Measurements from ENCODE around the gene MYO1C.

Gene MYO1C

GRCh38 chr17:1511756-1512321 is 19.4 kb upstream of the MYO1C start:
- no peak for ATAC-seq
- TF ChIP-seq SNAI2 (CRISPR knock-in tag; IDR thresholded peaks at IDR 0.05) (no peak), ZFP30 (CRISPR knock-in tag; IDR thresholded peaks at IDR 0.05) (no peak), ESRRG (CRISPR knock-in tag; IDR thresholded peaks at IDR 0.05) (no peak), ISL1 (CRISPR knock-in tag; IDR thresholded peaks at IDR 0.05) (no peak), GLIS3 (CRISPR knock-in tag; IDR thresholded peaks at IDR 0.05) (no peak), RARB (CRISPR knock-in tag; IDR thresholded peaks at IDR 0.05) (no peak), TSHZ2 (CRISPR knock-in tag; IDR thresholded peaks at IDR 0.05) (no peak), CREB5 (CRISPR knock-in tag; IDR thresholded peaks at IDR 0.05; ENCODE audit: low read depth) (no peak), ZNF70 (CRISPR knock-in tag; IDR thresholded peaks at IDR 0.05) (no peak), TOX (CRISPR knock-in tag; IDR thresholded peaks at IDR 0.05; ENCODE audit: borderline replicate concordance) (no peak), CSRNP3 (CRISPR knock-in tag; IDR thresholded peaks at IDR 0.05) (no peak), CSDC2 (CRISPR knock-in tag; IDR thresholded peaks at IDR 0.05) (no peak)

GRCh38 chr17:1511290-1511689 is 18.8 kb upstream of the MYO1C start:
- TF ChIP-seq ESRRG (CRISPR knock-in tag; IDR thresholded peaks at IDR 0.05) (no peak), ISL1 (CRISPR knock-in tag; IDR thresholded peaks at IDR 0.05) (no peak), TCF4 (CRISPR knock-in tag; IDR thresholded peaks at IDR 0.05; ENCODE audit: borderline replicate concordance) (no peak), RARB (CRISPR knock-in tag; IDR thresholded peaks at IDR 0.05) (no peak), CREB5 (CRISPR knock-in tag; IDR thresholded peaks at IDR 0.05; ENCODE audit: low read depth) (no peak), POU6F1 (CRISPR knock-in tag; IDR thresholded peaks at IDR 0.05; ENCODE audit: borderline replicate concordance, low read depth) (no peak), CSRNP3 (CRISPR knock-in tag; IDR thresholded peaks at IDR 0.05) (no peak), ZNF8 (CRISPR knock-in tag; IDR thresholded peaks at IDR 0.05) (no peak), ZC3H10 (CRISPR knock-in tag; IDR thresholded peaks at IDR 0.05) (no peak), BACH2 (CRISPR knock-in tag; IDR thresholded peaks at IDR 0.05; ENCODE audit: borderline replicate concordance) (no peak), SNAI2 (CRISPR knock-in tag; IDR thresholded peaks at IDR 0.05) (no peak), TOX (CRISPR knock-in tag; IDR thresholded peaks at IDR 0.05; ENCODE audit: borderline replicate concordance) (no peak), ZNF70 (CRISPR knock-in tag; IDR thresholded peaks at IDR 0.05) (no peak), CSDC2 (CRISPR knock-in tag; IDR thresholded peaks at IDR 0.05) (no peak), ZFP3 (CRISPR knock-in tag; IDR thresholded peaks at IDR 0.05) (no peak), ZFP30 (CRISPR knock-in tag; IDR thresholded peaks at IDR 0.05) (no peak), ARNTL (CRISPR knock-in tag; IDR thresholded peaks at IDR 0.05; ENCODE audit: borderline replicate concordance, low read depth) (no peak), OSR1 (CRISPR knock-in tag; IDR thresholded peaks at IDR 0.05) (no peak), PPARA (CRISPR knock-in tag; IDR thresholded peaks at IDR 0.05; ENCODE audit: borderline replicate concordance) (no peak)
- TF ChIP-seq, protein P1, sequence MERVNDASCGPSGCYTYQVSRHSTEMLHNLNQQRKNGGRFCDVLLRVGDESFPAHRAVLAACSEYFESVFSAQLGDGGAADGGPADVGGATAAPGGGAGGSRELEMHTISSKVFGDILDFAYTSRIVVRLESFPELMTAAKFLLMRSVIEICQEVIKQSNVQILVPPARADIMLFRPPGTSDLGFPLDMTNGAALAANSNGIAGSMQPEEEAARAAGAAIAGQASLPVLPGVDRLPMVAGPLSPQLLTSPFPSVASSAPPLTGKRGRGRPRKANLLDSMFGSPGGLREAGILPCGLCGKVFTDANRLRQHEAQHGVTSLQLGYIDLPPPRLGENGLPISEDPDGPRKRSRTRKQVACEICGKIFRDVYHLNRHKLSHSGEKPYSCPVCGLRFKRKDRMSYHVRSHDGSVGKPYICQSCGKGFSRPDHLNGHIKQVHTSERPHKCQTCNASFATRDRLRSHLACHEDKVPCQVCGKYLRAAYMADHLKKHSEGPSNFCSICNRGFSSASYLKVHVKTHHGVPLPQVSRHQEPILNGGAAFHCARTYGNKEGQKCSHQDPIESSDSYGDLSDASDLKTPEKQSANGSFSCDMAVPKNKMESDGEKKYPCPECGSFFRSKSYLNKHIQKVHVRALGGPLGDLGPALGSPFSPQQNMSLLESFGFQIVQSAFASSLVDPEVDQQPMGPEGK (CRISPR knock-in tag; IDR thresholded peaks at IDR 0.05; ENCODE audit: borderline replicate concordance): no peak
- no peak for ATAC-seq

All from SK-N-SH treated with all-trans-retinoic acid at 6 μM for 48 hours (cell line).